Duodenal mucosa (tissue), 2 donors: ENCODE data around the gene RPS14.
"Not testable (repeated sequence)": the region's sequence is repeated elsewhere in the genome, so short reads cannot be mapped to it uniquely, and the experiment has no call there.

Experiments
- H3K27ac ChIP-seq: one replicate; pipeline ENCODE4 v1.7.0; 2013; ENCODE audit warnings: low read depth, low read length
- H3K27me3 ChIP-seq, 2 donors: one replicate each; pipeline ENCODE4 v1.7.0; 2013; ENCODE audit warnings: low read length in 2 of 2, control low read depth in 1 of 2; ENCODE audit not compliant: insufficient read depth in 2 of 2, control insufficient read depth in 1 of 2
- H3K36me3 ChIP-seq, 2 donors: one replicate each; pipeline ENCODE4 v1.7.0; 2013; ENCODE audit warnings: low read length in 2 of 2, control low read depth in 1 of 2; ENCODE audit not compliant: insufficient read depth in 2 of 2, control insufficient read depth in 1 of 2
- H3K4me1 ChIP-seq, 2 donors: one replicate each; pipeline ENCODE4 v1.7.0; 2013; ENCODE audit warnings: low read length in 2 of 2, control low read depth in 1 of 2; ENCODE audit not compliant: insufficient read depth in 2 of 2, control insufficient read depth in 1 of 2
- H3K4me3 ChIP-seq, 2 donors: one replicate each; pipeline ENCODE4 v1.7.0; 2013; ENCODE audit warnings: low read length in 2 of 2, low read depth in 1 of 2
- H3K9ac ChIP-seq, 2 donors: one replicate each; pipeline ENCODE4 v1.7.0; 2013; ENCODE audit warnings: low read length in 2 of 2, low read depth in 1 of 2
- H3K9me3 ChIP-seq, 2 donors: one replicate each; pipeline ENCODE4 v1.7.0; 2013; ENCODE audit warnings: low read length in 2 of 2, control low read depth in 1 of 2; ENCODE audit not compliant: control insufficient read depth in 1 of 2

The RPS14 gene

GRCh38 chr5:150481708-150481965, 32.1 kb upstream of the RPS14 start:
- no peaks in the 10 kb centered on the region for H3K9me3 ChIP-seq
- no peak overlapping the region for H3K9ac ChIP-seq

GRCh38 chr5:150479416-150479815, 29.9 kb upstream of the RPS14 start:
- Histone ChIP-seq H3K4me1 (peaks cover 6% of the 10 kb centered on the region in 2 donors), H3K9ac (no peak overlapping the region), H3K36me3 (no peaks in the 10 kb centered on the region), H3K4me3 (no peak overlapping the region), H3K27ac (no peak overlapping the region), H3K27me3 (peaks cover 0 to 3% of the 10 kb centered on the region in 2 donors), H3K9me3 (no peaks in the 10 kb centered on the region)

More at GRCh38 chr5:150481708-150481965, 32.1 kb upstream of the RPS14 start:
- H3K27ac ChIP-seq = no peak overlapping the region
- H3K36me3 ChIP-seq = no peaks in the 10 kb centered on the region
- H3K27me3 ChIP-seq = peaks cover 0 to 3% of the 10 kb centered on the region in 2 donors
- peaks cover 10 to 12% of the 10 kb centered on the region in 2 donors for H3K4me1 ChIP-seq
- H3K4me3 ChIP-seq = no peak overlapping the region

GRCh38 chr5:150476568-150476967, 27.0 kb upstream of the RPS14 start:
- H3K9ac ChIP-seq, H3K9me3 ChIP-seq, H3K36me3 ChIP-seq, H3K27ac ChIP-seq, H3K27me3 ChIP-seq, H3K4me3 ChIP-seq, H3K4me1 ChIP-seq: not testable (repeated sequence)

GRCh38 chr5:150473673-150474358, 24.3 kb upstream of the RPS14 start:
- Histone ChIP-seq H3K4me3 (no peak overlapping the region), H3K36me3 (no peaks in the 10 kb centered on the region), H3K9ac (no peak overlapping the region), H3K4me1 (peaks cover 6% of the 10 kb centered on the region in 2 donors), H3K27ac (no peak overlapping the region), H3K9me3 (no peaks in the 10 kb centered on the region), H3K27me3 (peaks cover 0 to 3% of the 10 kb centered on the region in 2 donors)

GRCh38 chr5:150469718-150470469, 20.4 kb upstream of the RPS14 start:
- Histone ChIP-seq H3K27ac (no peak overlapping the region), H3K4me3 (no peak overlapping the region), H3K9me3 (no peaks in the 10 kb centered on the region), H3K9ac (no peak overlapping the region), H3K27me3 (no peaks in the 10 kb centered on the region), H3K36me3 (no peaks in the 10 kb centered on the region), H3K4me1 (no peaks in the 10 kb centered on the region)

- Histone ChIP-seq H3K9me3 (no peaks in the 10 kb centered on the region), H3K4me3 (no peak overlapping the region), H3K9ac (no peak overlapping the region), H3K4me1 (no peaks in the 10 kb centered on the region), H3K27ac (no peak overlapping the region), H3K36me3 (no peaks in the 10 kb centered on the region), H3K27me3 (no peaks in the 10 kb centered on the region)
These were observed 18.7 kb upstream of the RPS14 start for GRCh38 chr5:150468206-150468605.

GRCh38 chr5:150465927-150466326, 16.4 kb upstream of the RPS14 start:
- no peak overlapping the region for H3K9ac ChIP-seq
- H3K4me3 ChIP-seq = no peak overlapping the region
- H3K9me3 ChIP-seq = no peaks in the 10 kb centered on the region
- no peaks in the 10 kb centered on the region for H3K36me3 ChIP-seq
- H3K27me3 ChIP-seq = no peaks in the 10 kb centered on the region
- H3K27ac ChIP-seq = no peak overlapping the region
- no peaks in the 10 kb centered on the region for H3K4me1 ChIP-seq

GRCh38 chr5:150464554-150465012, 15.0 kb upstream of the RPS14 start:
- H3K4me3 ChIP-seq = no peak overlapping the region
- H3K36me3 ChIP-seq = no peaks in the 10 kb centered on the region
- no peaks in the 10 kb centered on the region for H3K27me3 ChIP-seq
- H3K27ac ChIP-seq = no peak overlapping the region
- no peaks in the 10 kb centered on the region for H3K9me3 ChIP-seq
- H3K9ac ChIP-seq = no peak overlapping the region
- H3K4me1 ChIP-seq = no peaks in the 10 kb centered on the region

- H3K4me1 ChIP-seq = no peaks in the 10 kb centered on the region
- H3K27me3 ChIP-seq = no peaks in the 10 kb centered on the region
- no peak overlapping the region for H3K9ac ChIP-seq
- H3K9me3 ChIP-seq = no peaks in the 10 kb centered on the region
- H3K36me3 ChIP-seq = no peaks in the 10 kb centered on the region
- H3K4me3 ChIP-seq = no peak overlapping the region
- H3K27ac ChIP-seq = no peak overlapping the region
These were observed 11.7 kb upstream of the RPS14 start for GRCh38 chr5:150461231-150461630.

- no peaks in the 10 kb centered on the region for H3K36me3 ChIP-seq
- H3K27ac ChIP-seq = no peak overlapping the region
- H3K9ac ChIP-seq = no peak overlapping the region
- no peaks in the 10 kb centered on the region for H3K4me1 ChIP-seq
- no peaks in the 10 kb centered on the region for H3K27me3 ChIP-seq
- H3K4me3 ChIP-seq = no peak overlapping the region
- H3K9me3 ChIP-seq = no peaks in the 10 kb centered on the region
These were observed 11.2 kb upstream of the RPS14 start for GRCh38 chr5:150460781-150461180.
